ENCODE results near the gene WWOX.

The WWOX gene

GRCh38 chr16:78368121-78369102 is 269.0 kb downstream of the WWOX start:
- DNase-seq: no peak

DNA sequence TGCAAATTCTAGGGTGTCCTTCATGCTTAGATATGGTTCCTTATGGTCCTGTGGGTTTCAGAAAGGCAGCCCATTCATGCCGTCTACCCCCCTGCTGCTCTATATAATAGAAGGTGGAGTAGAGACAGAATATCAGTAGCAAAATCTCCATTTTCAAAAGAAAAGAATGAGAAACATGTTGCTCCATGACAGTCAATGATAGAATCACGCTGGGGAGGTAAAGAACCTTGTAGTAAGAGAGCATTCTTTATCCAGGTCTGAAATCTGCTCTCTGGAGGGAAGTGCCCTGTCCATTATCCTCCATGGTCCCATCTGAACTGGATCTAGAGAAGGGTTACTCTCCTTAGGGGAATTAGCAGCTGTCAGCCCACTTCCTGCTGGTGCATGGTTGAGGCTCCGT is 272.8 kb downstream of the WWOX start:
- DNase-seq: no peak

GRCh38 chr16:78375055-78375679 is 275.7 kb downstream of the WWOX start:
- DNase-seq: no peak

GRCh38 chr16:78376452-78376851 is 277.0 kb downstream of the WWOX start:
- no peak for DNase-seq

- DNase-seq: no peak
Observed at GRCh38 chr16:78377312-78377711, 277.9 kb downstream of the WWOX start.

DNA sequence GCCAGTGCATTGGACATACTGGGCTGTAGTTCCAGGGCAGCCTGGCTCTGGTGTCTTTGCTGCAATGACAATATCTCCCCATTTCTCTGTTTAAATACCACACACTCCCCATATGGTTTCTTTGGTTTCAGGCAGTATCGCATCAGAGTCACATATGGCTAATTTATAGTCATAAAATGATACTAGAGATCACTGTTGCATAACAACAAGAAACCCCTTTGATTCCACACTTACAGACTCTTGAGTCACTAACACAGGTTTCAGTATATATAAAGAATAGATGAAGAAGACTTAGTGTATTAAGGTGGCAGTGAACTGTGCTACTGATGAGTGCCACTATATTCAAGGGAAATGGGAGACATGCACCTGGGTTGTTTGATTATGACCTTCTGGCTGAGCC is 281.6 kb downstream of the WWOX start:
- DNase-seq: no peak

- DNase-seq: no peak
Observed at GRCh38 chr16:78383118-78383517, 283.7 kb downstream of the WWOX start.

- DNase-seq: no peak
Observed at GRCh38 chr16:78385086-78385805, 285.8 kb downstream of the WWOX start.

DNA sequence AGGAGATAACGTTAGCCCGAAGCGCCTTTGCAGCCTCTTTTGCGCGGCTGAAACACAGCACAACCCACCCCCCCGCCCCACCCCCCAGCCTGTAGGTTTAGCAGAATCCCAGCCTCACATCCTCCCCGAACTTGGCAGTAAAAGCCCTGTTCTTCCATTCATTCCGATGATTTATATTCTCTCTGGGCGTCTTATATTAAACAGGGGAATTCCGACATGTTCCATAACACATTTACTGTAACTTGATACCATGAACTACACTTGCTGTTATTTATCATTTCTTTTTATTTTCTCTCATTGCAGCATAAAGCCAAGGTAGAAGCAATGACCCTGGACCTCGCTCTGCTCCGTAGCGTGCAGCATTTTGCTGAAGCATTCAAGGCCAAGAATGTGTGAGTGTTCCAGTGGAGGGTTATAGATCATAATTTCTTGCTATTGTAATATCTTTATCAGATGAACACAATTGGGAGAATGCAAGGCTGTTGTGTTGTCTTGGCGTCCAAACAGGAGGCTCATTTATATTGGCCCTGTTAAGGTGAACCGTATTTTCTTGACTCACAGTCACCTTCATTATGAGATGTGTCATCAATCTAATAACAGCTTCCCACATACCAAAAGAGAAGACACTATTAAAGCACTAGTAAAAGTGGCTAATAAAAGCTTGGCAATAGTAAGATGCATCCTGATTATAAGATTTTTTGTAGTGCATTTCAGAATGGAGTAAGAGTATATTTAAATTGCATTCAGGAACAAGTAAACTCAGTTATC is 287.3 kb downstream of the WWOX start:
- no peak for DNase-seq

DNA sequence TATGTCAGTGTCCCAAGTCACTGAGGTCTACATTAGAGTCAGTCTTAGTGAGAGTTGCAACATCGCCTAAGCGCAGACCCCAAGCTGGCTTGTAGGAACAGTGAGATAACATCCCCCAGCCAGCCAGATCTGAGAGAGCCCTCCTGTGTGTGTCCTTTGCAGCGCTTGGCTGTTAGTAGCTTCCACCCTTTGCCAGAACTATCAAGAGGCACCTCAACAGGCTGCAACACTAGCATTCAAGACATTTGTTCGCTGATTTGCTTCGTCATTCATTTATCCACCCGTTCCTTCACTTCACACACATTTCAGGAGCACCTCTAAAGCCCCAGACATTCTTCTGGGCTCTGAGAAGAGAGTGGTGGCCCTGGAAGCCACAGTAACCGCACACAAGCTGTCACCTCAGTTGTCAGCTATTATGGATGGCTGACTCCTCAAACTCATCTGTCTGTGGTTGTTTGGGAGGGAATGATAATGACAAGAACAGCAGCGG is 289.6 kb downstream of the WWOX start:
- no peak for DNase-seq

DNA sequence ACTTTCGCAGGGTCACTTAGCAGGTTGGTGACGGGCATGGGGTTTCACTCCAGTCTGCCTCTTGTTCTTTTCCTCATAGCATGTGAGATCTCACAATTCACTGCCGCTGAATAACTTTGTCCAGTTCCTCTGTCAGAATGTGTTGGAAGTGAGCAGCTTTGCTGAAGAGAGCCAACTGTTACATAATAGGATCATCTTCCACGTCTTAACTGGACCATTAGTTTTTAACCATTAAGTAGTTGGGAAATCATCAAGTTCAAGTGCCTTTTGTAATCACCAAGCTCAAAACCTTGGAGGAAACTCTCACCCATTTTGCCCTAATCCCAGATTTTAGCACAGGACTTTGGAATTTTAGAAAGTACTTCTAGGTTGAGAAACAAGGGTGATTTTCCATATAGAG is 290.6 kb downstream of the WWOX start:
- DNase-seq: no peak

- DNase-seq: no peak
Observed at GRCh38 chr16:78390508-78391324, 291.3 kb downstream of the WWOX start.

GRCh38 chr16:78392585-78393195 is 293.2 kb downstream of the WWOX start:
- DNase-seq: no peak

DNA sequence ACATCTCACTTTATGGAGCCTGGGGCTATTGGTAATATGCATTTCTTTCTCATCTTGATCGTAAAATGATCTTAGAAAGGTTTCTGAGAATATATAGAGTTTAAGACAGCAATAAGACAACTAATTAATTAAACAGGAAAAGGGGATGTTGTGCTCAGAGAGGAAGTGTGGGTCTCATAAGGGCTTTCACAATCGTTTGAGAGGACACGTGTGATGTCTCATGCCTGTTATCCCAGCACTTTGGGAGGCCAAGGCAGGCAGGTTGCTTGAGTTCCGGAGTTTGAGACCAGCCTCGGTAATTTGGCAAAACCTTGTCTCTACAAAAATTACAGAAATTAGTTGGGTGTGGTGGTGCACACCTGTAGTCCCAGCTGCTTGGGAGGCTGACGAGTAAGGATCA is 295.6 kb downstream of the WWOX start:
- DNase-seq: no peak

- no peak for DNase-seq
Observed at GRCh38 chr16:78396046-78396445, 296.6 kb downstream of the WWOX start.

- no peak for DNase-seq
Observed at GRCh38 chr16:78396673-78397072, 297.2 kb downstream of the WWOX start.

DNA sequence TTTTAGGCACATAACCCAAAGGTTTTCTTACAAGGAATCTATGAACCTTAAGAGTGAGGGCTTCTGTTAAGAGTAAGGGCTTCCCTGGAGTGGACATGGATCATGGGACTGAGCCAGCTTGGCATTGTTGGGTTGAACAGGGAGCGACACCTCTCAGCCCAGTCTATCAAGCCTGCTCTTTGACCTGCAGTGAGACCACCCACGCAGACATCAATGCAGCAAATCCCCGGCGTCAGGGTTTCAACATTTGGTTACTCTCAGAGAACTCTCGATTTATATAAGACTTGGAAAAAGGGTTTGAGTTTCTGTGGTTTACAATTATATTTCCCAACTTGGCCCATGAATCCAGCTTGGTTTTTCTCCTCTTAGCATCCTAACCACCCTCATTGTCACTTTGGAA is 299.9 kb downstream of the WWOX start:
- no peak for DNase-seq

DNA sequence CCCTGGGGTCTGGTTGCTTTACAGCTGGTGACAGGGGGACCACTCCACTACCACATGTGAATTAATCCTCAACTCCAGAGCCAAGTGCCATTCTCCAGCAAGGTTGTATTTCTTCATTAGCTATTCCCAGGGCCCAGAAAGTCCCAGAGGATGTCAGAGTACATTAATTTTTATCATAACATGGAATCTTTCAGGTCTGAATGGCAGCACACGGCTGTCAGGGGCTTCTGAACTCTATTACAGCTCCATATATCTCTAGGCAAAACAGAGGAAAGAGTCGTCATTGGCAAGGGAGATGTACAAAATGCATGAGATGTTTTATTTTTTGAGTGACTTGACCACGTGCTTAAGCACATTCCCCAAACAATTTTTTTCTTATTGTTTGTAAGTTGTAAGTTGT is 303.4 kb downstream of the WWOX start:
- no peak for DNase-seq

- no peak for DNase-seq
Observed at GRCh38 chr16:78405040-78405439, 305.6 kb downstream of the WWOX start.

GRCh38 chr16:78405833-78406232 is 306.4 kb downstream of the WWOX start:
- no peak for DNase-seq

DNA sequence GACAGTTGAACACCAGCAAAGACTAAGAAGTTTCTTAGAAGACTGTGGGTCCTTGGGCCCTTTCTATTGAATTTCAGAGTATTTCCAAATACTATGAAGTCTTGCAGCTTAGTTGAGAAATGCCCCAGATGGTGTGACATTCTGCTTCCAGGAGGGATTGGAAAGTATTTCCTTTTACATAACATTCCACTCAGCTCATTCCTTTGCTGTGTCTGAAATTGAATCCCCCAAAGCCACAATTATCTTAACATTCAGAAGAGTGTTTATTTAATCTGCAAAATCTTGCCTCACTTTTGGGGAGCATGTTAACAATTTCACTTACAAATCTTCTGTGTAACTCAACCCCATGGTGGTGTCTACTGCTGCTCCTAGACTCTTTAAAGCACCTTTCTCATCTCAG is 307.7 kb downstream of the WWOX start:
- no peak for DNase-seq

Data from activated CD4-positive, alpha-beta T cell treated with anti-CD3 and anti-CD28 coated beads, Interleukin-10, Interleukin-2, amounts not matched to agents 100 ng/mL and 50 ng/mL, durations not matched to agents 16 hours and 8 hours (primary cell).